Measurements from ENCODE around the gene RCN1.
"Not testable (repeated sequence)": the region's sequence is repeated elsewhere in the genome, so short reads cannot be mapped to it uniquely, and the experiment has no call there.

RCN1 gene

DNA sequence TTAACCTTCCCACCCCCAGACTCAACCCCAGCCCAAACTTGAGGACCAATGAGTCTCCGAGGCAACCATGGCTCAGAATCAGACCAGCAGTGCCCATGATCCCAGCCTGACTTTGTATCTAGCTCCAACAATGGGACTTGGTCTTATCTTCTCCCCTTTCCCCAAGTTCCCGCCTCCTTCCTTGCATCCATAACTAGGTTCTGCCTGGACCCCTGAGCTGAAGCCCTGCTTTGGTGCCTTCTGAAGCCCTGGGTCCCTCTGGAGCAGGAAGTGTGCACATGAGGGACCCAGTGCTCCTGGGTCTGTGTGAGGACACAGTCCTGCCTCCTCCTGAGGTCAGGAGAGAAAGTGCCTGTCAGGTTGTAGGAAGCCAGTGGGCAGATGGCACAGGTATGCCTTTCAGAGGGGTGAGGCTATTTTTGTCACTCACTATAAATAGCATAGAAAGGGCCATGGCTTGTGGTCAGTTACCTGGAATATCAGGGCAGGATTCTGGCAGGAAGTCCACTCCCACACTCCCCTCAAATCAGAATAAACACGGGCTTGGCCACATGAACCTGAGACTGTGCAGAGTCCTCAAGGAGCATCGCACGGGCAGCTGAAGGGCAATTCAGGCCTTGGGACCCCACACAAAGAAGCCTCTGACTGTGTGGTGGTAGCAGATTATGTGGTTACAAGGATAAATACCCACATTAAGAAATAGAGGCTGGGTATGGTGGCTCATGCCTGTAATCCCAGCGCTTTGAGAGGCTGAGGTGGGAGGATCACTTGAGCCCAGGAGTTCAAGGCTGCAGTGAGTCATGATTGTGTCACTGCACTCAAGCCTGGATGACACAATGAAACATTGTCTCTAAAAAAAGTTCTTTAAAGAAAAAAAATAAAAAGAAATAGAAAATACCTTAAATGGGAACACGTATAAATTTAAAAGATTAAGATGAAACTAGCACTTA, 27.4 kb downstream of the RCN1 start:
- no peak overlapping the region for H3K9ac ChIP-seq (ENCODE audit: low read depth, low read length)
- H3K9me3 ChIP-seq (replicated peaks; ENCODE audit: low read length), result no peaks in the 10 kb centered on the region

GRCh38 chr11:32119139-32119538, 28.3 kb downstream of the RCN1 start:
- not testable (repeated sequence) for H3K4me3 ChIP-seq (ENCODE audit: low read length); H3K36me3 ChIP-seq (ENCODE audit: insufficient read depth, low read length); H3K27me3 ChIP-seq (ENCODE audit: control insufficient read depth, insufficient read depth, low read length); H3K4me2 ChIP-seq (ENCODE audit: low read length); H3K9me3 ChIP-seq (replicated peaks; ENCODE audit: low read length); H3K9ac ChIP-seq (ENCODE audit: low read depth, low read length)
- H3K4me1 ChIP-seq (ENCODE audit: control insufficient read depth, insufficient read depth, low read length), result peaks cover 11% of the 10 kb centered on the region

More for the DNA sequence above, 27.4 kb downstream of the RCN1 start:
- peaks cover 17% of the 10 kb centered on the region for H3K4me1 ChIP-seq (ENCODE audit: control insufficient read depth, insufficient read depth, low read length)
- H3K36me3 ChIP-seq (ENCODE audit: insufficient read depth, low read length), result no peaks in the 10 kb centered on the region
- no peak overlapping the region for H3K4me2 ChIP-seq (ENCODE audit: low read length)
- peaks cover 5% of the 10 kb centered on the region for H3K27me3 ChIP-seq (ENCODE audit: control insufficient read depth, insufficient read depth, low read length)
- H3K4me3 ChIP-seq (ENCODE audit: low read length), result no peak overlapping the region

- H3K9me3 ChIP-seq (replicated peaks; ENCODE audit: low read length), result no peaks in the 10 kb centered on the region
- H3K4me3 ChIP-seq (ENCODE audit: low read length), result no peak overlapping the region
- H3K9ac ChIP-seq (ENCODE audit: low read depth, low read length), result no peak overlapping the region
- H3K36me3 ChIP-seq (ENCODE audit: insufficient read depth, low read length), result no peaks in the 10 kb centered on the region
- peaks cover 11% of the 10 kb centered on the region for H3K4me1 ChIP-seq (ENCODE audit: control insufficient read depth, insufficient read depth, low read length)
- H3K27me3 ChIP-seq (ENCODE audit: control insufficient read depth, insufficient read depth, low read length), result peaks cover 16% of the 10 kb centered on the region
- H3K4me2 ChIP-seq (ENCODE audit: low read length), result no peak overlapping the region
Measured at GRCh38 chr11:32121012-32121411, 30.1 kb downstream of the RCN1 start.

GRCh38 chr11:32122200-32122599, 31.3 kb downstream of the RCN1 start:
- Histone ChIP-seq H3K9me3 (replicated peaks; ENCODE audit: low read length) (no peaks in the 10 kb centered on the region), H3K9ac (ENCODE audit: low read depth, low read length) (no peak overlapping the region), H3K4me2 (ENCODE audit: low read length) (no peak overlapping the region)

DNA sequence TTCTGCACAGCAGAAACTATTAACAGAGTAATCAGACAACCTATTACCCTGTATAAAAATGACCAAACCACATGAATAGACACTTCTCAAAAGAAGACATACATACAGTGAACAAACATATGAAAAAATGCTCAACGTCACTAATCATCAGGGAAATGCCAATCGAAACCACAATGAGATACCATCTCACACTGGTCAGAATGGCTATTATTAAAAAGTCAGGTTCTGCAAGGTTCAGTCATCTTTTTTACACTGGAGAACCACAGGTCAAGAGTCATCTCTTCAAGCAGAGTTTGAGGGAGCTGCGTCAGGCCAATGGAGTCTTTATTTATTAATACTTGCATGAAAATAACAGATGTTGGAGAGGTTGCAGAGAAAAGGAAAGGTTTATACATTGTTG, 40.4 kb downstream of the RCN1 start:
- Histone ChIP-seq H3K9ac (ENCODE audit: low read depth, low read length) (no peak overlapping the region), H3K36me3 (ENCODE audit: insufficient read depth, low read length) (no peaks in the 10 kb centered on the region), H3K4me3 (ENCODE audit: low read length) (no peak overlapping the region), H3K27me3 (ENCODE audit: control insufficient read depth, insufficient read depth, low read length) (peaks cover 14% of the 10 kb centered on the region), H3K9me3 (replicated peaks; ENCODE audit: low read length) (peaks cover 8% of the 10 kb centered on the region), H3K4me1 (ENCODE audit: control insufficient read depth, insufficient read depth, low read length) (peaks cover under 1% of the 10 kb centered on the region), H3K4me2 (ENCODE audit: low read length) (no peak overlapping the region)

More at GRCh38 chr11:32122200-32122599, 31.3 kb downstream of the RCN1 start:
- peaks cover 24% of the 10 kb centered on the region for H3K27me3 ChIP-seq (ENCODE audit: control insufficient read depth, insufficient read depth, low read length)
- H3K36me3 ChIP-seq (ENCODE audit: insufficient read depth, low read length), result no peaks in the 10 kb centered on the region
- H3K4me3 ChIP-seq (ENCODE audit: low read length), result no peak overlapping the region
- peaks cover 7% of the 10 kb centered on the region for H3K4me1 ChIP-seq (ENCODE audit: control insufficient read depth, insufficient read depth, low read length)

DNA sequence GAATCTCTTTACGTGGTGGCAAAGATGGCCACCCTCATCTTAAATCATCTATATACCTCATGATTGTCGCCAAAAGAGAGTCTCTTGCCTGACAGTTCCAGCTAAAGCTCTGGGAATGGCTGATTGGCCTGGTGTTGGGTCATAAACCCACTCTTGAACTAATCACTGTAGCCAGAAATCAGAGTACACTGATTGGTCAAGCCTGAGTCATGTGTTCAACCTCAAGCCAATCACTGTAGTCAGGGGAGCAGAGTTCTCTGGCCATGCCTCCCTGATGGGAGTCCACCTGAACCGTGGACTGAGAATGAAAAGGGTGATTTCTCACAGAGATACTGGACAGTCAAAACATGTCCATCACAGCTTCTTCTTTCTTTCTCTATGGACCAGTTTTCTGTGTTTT, 45.8 kb downstream of the RCN1 start:
- peak overlapping the region; percentile 3 for H3K9ac ChIP-seq (ENCODE audit: low read depth, low read length)

GRCh38 chr11:32137263-32137662, 46.4 kb downstream of the RCN1 start:
- H3K36me3 ChIP-seq (ENCODE audit: insufficient read depth, low read length), result no peaks in the 10 kb centered on the region
- H3K4me2 ChIP-seq (ENCODE audit: low read length), result peak overlapping the region; percentile 39
- no peaks in the 10 kb centered on the region for H3K9me3 ChIP-seq (replicated peaks; ENCODE audit: low read length)
- peaks cover 16% of the 10 kb centered on the region for H3K4me1 ChIP-seq (ENCODE audit: control insufficient read depth, insufficient read depth, low read length)
- no peaks in the 10 kb centered on the region for H3K27me3 ChIP-seq (ENCODE audit: control insufficient read depth, insufficient read depth, low read length)
- no peak overlapping the region for H3K4me3 ChIP-seq (ENCODE audit: low read length)
- H3K9ac ChIP-seq (ENCODE audit: low read depth, low read length), result peak overlapping the region; percentile 13

More for the DNA sequence above, 45.8 kb downstream of the RCN1 start:
- Histone ChIP-seq H3K4me2 (ENCODE audit: low read length) (peak overlapping the region; percentile 6), H3K9me3 (replicated peaks; ENCODE audit: low read length) (no peaks in the 10 kb centered on the region), H3K4me3 (ENCODE audit: low read length) (no peak overlapping the region), H3K4me1 (ENCODE audit: control insufficient read depth, insufficient read depth, low read length) (peaks cover 16% of the 10 kb centered on the region), H3K27me3 (ENCODE audit: control insufficient read depth, insufficient read depth, low read length) (no peaks in the 10 kb centered on the region), H3K36me3 (ENCODE audit: insufficient read depth, low read length) (no peaks in the 10 kb centered on the region)

GRCh38 chr11:32137869-32138268, 47.0 kb downstream of the RCN1 start:
- Histone ChIP-seq H3K9me3 (replicated peaks; ENCODE audit: low read length) (no peaks in the 10 kb centered on the region), H3K36me3 (ENCODE audit: insufficient read depth, low read length) (no peaks in the 10 kb centered on the region), H3K4me1 (ENCODE audit: control insufficient read depth, insufficient read depth, low read length) (peaks cover 16% of the 10 kb centered on the region), H3K4me2 (ENCODE audit: low read length) (peak overlapping the region; percentile 39), H3K9ac (ENCODE audit: low read depth, low read length) (peak overlapping the region; percentile 13), H3K27me3 (ENCODE audit: control insufficient read depth, insufficient read depth, low read length) (no peaks in the 10 kb centered on the region), H3K4me3 (ENCODE audit: low read length) (no peak overlapping the region)

DNA sequence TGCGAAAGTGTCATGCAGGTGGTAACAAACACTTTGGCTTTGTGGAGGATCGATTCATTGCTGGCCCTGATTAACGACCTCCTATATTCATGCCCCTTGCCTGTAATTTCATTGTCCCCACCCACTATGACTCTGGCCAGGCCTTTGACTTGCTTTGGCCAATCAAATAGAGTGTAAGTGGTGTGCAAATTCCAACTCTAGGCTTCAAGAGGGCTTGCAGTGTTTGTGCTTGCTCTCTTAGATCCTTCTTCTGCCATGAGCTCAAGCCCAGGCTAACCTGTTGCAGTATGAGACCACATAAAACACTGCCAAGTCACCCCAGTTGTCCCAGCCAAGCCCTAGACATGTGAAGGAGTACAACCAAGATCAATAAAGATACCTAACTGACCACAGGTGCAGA, 48.0 kb downstream of the RCN1 start:
- peaks cover 16% of the 10 kb centered on the region for H3K4me1 ChIP-seq (ENCODE audit: control insufficient read depth, insufficient read depth, low read length)
- no peak overlapping the region for H3K9ac ChIP-seq (ENCODE audit: low read depth, low read length)

GRCh38 chr11:32139896-32140520, 49.1 kb downstream of the RCN1 start:
- Histone ChIP-seq H3K27me3 (ENCODE audit: control insufficient read depth, insufficient read depth, low read length) (peaks cover 11% of the 10 kb centered on the region), H3K36me3 (ENCODE audit: insufficient read depth, low read length) (no peaks in the 10 kb centered on the region), H3K4me3 (ENCODE audit: low read length) (no peak overlapping the region), H3K4me2 (ENCODE audit: low read length) (no peak overlapping the region), H3K4me1 (ENCODE audit: control insufficient read depth, insufficient read depth, low read length) (peaks cover 16% of the 10 kb centered on the region), H3K9me3 (replicated peaks; ENCODE audit: low read length) (no peaks in the 10 kb centered on the region), H3K9ac (ENCODE audit: low read depth, low read length) (no peak overlapping the region)

More for the DNA sequence above, 48.0 kb downstream of the RCN1 start:
- H3K36me3 ChIP-seq (ENCODE audit: insufficient read depth, low read length), result no peaks in the 10 kb centered on the region
- no peak overlapping the region for H3K4me3 ChIP-seq (ENCODE audit: low read length)
- H3K27me3 ChIP-seq (ENCODE audit: control insufficient read depth, insufficient read depth, low read length), result peaks cover 5% of the 10 kb centered on the region
- H3K4me2 ChIP-seq (ENCODE audit: low read length), result no peak overlapping the region
- H3K9me3 ChIP-seq (replicated peaks; ENCODE audit: low read length), result no peaks in the 10 kb centered on the region

GRCh38 chr11:32141745-32142546, 51.1 kb downstream of the RCN1 start:
- no peak overlapping the region for H3K9ac ChIP-seq (ENCODE audit: low read depth, low read length)
- H3K9me3 ChIP-seq (replicated peaks; ENCODE audit: low read length), result no peaks in the 10 kb centered on the region
- H3K4me1 ChIP-seq (ENCODE audit: control insufficient read depth, insufficient read depth, low read length), result peaks cover 9% of the 10 kb centered on the region
- H3K36me3 ChIP-seq (ENCODE audit: insufficient read depth, low read length), result no peaks in the 10 kb centered on the region
- no peak overlapping the region for H3K4me2 ChIP-seq (ENCODE audit: low read length)
- H3K4me3 ChIP-seq (ENCODE audit: low read length), result no peak overlapping the region
- H3K27me3 ChIP-seq (ENCODE audit: control insufficient read depth, insufficient read depth, low read length), result peaks cover 21% of the 10 kb centered on the region

Data from skeletal muscle satellite cell (primary cell).